Effector memory CD4-positive, alpha-beta T cell (primary cell): ENCODE data around the gene UBE2M.

Source experiments
- DNase-seq, 3 donors: peaks; one replicate each; pipeline ENCODE4 v3.0.0-alpha.2; 2020
- H3K27ac ChIP-seq: 2 replicates; pipeline ENCODE4 v1.7.0; 2013; ENCODE audit warnings: mild to moderate bottlenecking, low read length, moderate library complexity; ENCODE audit not compliant: insufficient read depth, poor library complexity, severe bottlenecking
- H3K27me3 ChIP-seq: replicated peaks from 2 replicates; pipeline ENCODE4 v1.7.0; 2013; ENCODE audit warnings: mild to moderate bottlenecking, low read length; ENCODE audit not compliant: insufficient read depth, control insufficient read depth, poor library complexity, severe bottlenecking
- H3K36me3 ChIP-seq: 2 replicates; pipeline ENCODE4 v1.7.0; 2013; ENCODE audit warnings: mild to moderate bottlenecking, low read length, moderate library complexity; ENCODE audit not compliant: control insufficient read depth, insufficient read depth
- H3K4me1 ChIP-seq: 2 replicates; pipeline ENCODE4 v1.7.0; 2013; ENCODE audit warnings: low read length, mild to moderate bottlenecking; ENCODE audit not compliant: control insufficient read depth, insufficient read depth, poor library complexity, severe bottlenecking
- H3K4me3 ChIP-seq: 2 replicates; pipeline ENCODE4 v1.7.0; 2013; ENCODE audit warnings: low read length, low read depth, mild to moderate bottlenecking; ENCODE audit not compliant: insufficient read depth, poor library complexity, severe bottlenecking
- H3K9me3 ChIP-seq: 2 replicates; pipeline ENCODE4 v1.7.0; 2013; ENCODE audit warnings: mild to moderate bottlenecking, low read length, moderate library complexity; ENCODE audit not compliant: control insufficient read depth

Gene UBE2M

DNA sequence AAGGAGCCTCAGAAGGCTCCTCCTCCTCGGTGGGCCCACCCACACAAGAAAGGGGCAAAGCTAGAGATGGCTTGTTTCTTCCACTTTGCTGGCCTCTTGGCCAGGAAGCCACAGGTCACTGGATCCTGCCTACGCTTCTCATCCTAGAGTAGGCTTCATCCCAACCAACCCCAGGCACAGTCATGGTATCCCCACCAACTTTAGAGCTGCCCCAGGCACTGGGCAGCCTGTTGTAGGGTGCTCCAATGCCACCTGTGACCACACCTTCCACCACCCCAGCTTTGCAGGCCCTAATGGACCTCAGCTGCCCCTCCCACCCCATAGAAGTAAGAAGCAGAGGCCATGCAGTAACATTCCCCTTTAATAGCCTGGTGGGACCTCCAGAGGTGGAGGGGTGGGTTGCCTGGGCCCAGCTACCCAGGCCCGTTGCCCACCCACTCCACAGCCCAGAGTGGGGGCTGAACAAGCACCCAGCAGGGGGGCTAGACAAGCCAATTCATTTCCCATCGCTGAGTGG lies 3.0 kb downstream of the UBE2M start:
- peak overlapping the region; percentile 96 for H3K27ac ChIP-seq
- H3K4me1 ChIP-seq: peaks cover 40% of the 10 kb centered on the region
- no peaks in the 10 kb centered on the region for H3K27me3 ChIP-seq
- H3K36me3 ChIP-seq: peaks cover 25% of the 10 kb centered on the region
- no peak for DNase-seq
- peak overlapping the region; percentile 61 for H3K4me3 ChIP-seq
- H3K9me3 ChIP-seq: no peaks in the 10 kb centered on the region

DNA sequence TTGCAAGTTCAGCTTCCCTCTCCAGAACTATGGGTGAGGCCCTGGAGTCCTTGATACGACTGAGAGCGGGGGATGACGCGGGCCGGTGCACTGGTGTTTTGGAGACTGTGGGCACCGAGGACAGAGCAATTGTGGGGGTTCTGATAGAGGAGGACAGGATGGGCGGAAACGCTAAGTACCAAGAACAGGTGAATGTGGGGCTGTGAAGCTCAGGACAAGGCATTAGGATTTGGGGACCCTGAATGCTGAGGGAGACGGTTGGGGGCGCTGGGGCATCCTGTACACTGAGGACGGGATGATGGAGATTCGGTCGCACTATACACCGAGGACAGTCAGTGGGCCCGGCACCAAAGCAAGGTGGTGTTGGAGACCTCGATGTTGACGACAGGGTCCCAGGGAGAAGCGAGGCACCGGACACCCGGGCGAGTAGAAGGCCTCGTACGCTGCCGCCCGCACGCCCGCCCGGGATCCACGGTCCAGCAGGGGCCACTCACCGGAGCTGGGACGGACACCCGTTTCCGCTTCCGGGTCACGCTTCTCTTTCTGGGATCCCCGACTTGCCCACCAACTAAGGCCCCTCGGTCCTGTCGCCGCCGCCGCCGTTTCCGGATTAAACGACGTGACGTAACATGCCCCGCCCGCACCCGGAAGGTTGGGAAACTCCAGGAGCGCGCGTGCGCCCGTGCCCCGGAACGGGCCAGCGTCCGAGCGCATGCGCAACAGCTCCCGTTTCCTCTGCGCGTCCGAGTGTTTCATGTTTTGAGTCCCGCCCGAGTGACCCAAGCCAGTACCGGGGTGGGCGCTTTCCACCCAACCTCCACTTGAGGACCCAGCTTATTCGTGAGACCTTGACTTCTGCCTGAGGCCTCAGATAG lies 3.7 kb downstream of the UBE2M start, which contains the start of gene CHMP2A:
Gene CHMP2A (minus strand): TSS at position 612 of the 875 bp plus-strand sequence. CDS start 893 bp downstream, outside the sequence.
- Histone ChIP-seq H3K27me3 (no peaks in the 10 kb centered on the region), H3K4me1 (peaks cover 38% of the 10 kb centered on the region), H3K4me3 (peak within 1 kb of the TSS; percentile 61), H3K27ac (peak within 1 kb of the TSS; percentile 96), H3K36me3 (peaks cover 32% of the 10 kb centered on the region), H3K9me3 (no peaks in the 10 kb centered on the region)
- peak; percentile 95 to 98 (median 97) for DNase-seq

DNA sequence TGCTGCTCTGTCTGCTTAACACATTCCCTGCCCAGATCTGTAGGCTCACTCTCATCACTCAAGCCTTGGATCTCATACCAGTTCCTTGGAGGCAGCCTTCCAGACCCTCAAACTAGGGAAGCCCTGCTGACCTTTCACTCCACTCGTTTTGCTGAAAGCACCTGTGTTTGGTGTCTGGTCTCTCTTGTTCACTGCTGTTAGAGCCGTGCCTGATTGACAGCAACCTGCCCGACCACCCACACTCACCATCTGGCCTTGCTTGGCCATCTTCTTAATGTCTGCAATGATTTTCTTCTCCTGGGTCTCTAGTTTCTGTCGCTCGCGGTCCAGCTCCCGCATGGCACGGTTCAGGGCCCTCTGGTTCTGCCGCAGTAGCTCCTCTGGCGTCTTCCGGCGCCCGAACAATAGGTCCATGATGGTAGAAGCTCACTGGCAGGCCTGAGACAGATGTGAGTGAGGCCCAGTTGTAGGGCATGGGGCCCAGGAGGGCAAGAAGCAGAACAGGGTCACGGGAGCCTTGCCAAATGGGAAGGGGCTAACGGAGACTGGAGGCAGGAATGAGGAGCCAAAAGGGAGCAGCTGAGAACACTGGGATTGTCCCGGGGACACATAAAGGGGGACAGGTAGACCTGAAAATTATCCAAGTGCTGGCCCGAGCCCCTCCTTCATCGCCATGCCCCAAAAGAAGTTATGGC lies 4.5 kb downstream of the UBE2M start:
- H3K4me1 ChIP-seq: peaks cover 35% of the 10 kb centered on the region
- H3K27me3 ChIP-seq: no peaks in the 10 kb centered on the region
- peaks cover 40% of the 10 kb centered on the region for H3K36me3 ChIP-seq
- H3K27ac ChIP-seq: peak overlapping the region; percentile 96
- no peaks in the 10 kb centered on the region for H3K9me3 ChIP-seq
- H3K4me3 ChIP-seq: peak overlapping the region; percentile 61
- DNase-seq: no peak

DNA sequence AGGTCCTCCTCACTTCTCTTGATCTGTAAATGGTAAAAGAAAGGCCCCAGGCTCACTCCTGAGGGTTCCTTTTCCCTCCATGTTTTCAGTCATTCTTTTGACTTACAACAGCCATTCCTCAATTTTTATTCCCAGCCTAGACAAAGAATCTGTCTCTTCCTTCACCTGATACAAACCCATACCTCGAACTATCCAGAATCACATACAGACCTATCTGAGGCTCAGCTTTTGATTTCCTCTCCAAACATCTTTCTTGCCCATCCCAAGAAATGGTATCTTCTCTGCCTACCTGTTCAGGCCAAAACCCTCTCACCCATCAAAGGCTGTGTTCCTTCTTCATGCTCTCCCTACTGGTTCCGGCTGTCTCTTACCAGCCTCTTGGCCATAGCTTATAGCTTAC lies 5.8 kb downstream of the UBE2M start:
- H3K27ac ChIP-seq: no peak overlapping the region
- no peak overlapping the region for H3K4me3 ChIP-seq
- H3K4me1 ChIP-seq: peaks cover 35% of the 10 kb centered on the region
- no peak for DNase-seq
- H3K27me3 ChIP-seq: no peaks in the 10 kb centered on the region
- H3K9me3 ChIP-seq: no peaks in the 10 kb centered on the region
- peaks cover 53% of the 10 kb centered on the region for H3K36me3 ChIP-seq

DNA sequence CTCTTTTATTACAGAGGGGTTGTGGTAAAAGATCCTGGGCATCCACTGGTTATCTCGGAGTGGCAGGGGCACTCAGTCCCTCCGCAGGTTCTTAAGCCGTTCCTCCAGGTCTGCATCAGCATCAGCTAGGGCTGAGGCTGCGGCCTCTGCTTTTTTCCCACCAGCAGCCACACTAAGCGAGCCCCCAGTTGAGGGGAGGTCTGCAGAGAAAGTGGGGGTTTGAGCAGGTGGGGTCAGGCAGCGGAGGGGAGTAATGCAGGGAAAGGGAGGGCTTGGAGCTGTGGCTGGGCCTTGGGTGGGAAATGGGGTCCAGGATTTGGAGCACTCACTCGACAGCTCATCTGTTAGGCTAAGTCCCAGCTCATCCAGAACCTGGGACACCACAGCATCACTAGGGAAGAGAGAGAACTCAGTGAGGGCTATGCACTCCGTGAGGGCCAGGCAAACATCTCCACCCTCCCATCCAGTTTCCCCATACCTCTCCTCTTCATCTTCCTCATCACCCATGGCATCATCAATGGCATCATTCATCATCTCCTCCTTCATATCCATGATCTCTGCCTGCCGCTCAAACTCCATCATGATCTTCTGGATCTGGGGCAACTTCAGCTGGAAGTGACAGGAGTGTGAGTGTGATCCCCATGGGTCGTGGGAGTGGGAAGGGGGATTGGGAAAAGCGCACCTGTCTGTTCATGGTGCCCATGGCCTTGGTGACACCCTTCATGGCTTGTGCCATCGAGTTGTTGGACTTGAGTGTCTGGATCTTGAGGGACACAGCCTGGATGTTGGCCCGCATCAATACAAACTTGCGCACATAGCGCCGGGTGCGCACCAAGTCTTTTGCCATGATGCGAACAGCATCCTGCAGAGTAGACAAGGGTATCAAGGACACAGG lies 6.6 kb downstream of the UBE2M start:
- Histone ChIP-seq H3K4me1 (peaks cover 33% of the 10 kb centered on the region), H3K36me3 (peaks cover 57% of the 10 kb centered on the region), H3K9me3 (no peaks in the 10 kb centered on the region), H3K27me3 (no peaks in the 10 kb centered on the region), H3K27ac (no peak overlapping the region), H3K4me3 (no peak overlapping the region)
- no peak for DNase-seq

DNA sequence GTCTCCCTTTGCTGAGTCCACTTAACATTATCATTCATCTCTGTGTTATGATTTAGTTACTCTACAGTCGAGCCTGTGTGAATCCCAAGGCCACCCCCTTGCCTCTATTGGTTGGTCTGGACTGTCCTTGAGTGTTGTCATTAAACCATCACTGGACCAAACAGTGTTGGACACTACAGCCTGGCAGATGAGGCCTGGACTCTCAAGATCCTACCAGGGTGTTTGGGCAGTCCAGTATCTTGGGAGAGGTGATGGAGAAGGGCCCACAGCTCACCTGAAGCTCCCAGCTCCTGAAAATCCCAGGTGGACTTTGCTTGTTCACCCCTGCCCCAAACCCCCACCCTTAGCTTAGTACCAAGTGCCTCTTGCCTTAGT lies 7.3 kb downstream of the UBE2M start:
- DNase-seq: no peak
- no peak overlapping the region for H3K27ac ChIP-seq

DNA sequence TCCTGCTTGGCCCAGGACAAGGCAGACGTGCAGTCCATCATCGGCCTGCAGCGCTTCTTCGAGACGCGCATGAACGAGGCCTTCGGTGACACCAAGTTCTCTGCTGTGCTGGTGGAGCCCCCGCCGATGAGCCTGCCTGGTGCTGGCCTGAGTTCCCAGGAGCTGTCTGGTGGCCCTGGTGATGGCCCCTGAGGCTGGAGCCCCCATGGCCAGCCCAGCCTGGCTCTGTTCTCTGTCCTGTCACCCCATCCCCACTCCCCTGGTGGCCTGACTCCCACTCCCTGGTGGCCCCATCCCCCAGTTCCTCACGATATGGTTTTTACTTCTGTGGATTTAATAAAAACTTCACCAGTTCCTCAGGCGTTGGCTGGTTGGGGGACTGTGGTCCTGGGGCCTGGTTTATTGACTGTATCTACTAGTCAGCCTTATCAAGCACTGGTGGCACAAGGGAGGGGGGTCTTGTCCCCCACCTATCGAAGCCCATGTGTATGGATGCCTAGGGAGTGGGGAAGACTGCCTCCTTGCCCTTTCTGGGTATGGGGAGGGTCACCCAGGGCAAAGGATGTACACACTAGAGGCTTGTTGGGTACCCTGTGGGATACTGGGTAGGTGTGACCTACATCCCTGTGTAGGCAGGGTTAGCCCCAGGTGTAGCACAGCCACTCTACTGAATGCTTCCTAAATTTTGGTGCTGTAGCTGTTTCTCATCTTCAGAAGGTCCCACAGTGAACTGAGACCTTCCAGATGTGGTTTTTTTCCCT lies 7.9 kb downstream of the UBE2M start:
- Histone ChIP-seq H3K27me3 (no peaks in the 10 kb centered on the region), H3K4me1 (peaks cover 36% of the 10 kb centered on the region), H3K36me3 (peaks cover 49% of the 10 kb centered on the region), H3K9me3 (no peaks in the 10 kb centered on the region), H3K27ac (no peak overlapping the region), H3K4me3 (no peak overlapping the region)
- no peak for DNase-seq

More for the DNA sequence above, 7.3 kb downstream of the UBE2M start:
- Histone ChIP-seq H3K4me3 (no peak overlapping the region), H3K27me3 (no peaks in the 10 kb centered on the region), H3K9me3 (no peaks in the 10 kb centered on the region), H3K36me3 (peaks cover 49% of the 10 kb centered on the region), H3K4me1 (peaks cover 33% of the 10 kb centered on the region)

DNA sequence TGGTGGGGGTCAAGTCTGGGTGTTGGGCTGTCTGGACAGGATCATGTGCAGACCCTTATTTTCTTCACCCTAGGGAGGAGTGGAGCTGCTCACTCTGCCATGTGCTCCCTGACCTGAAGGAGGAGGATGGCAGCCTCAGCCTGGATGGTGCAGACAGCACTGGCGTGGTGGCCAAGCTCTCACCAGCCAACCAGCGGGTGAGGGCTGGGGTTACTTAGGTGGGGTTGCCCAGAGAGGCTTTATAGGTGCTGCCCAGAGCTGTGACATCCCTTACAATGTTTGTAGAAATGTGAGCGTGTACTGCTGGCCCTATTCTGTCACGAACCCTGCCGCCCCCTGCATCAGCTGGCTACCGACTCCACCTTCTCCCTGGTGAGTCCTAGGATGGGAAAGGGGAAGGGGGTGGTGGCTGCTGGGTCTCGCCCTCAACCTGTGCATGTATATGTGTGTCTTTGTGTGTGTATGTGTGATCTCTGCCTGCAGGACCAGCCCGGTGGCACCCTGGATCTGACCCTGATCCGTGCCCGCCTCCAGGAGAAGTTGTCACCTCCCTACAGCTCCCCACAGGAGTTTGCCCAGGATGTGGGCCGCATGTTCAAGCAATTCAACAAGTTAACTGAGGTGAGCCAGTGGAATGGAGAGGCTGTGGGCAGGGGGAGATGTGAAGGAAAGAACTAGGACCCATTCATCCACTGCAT lies 8.6 kb downstream of the UBE2M start:
- Histone ChIP-seq H3K36me3 (peaks cover 49% of the 10 kb centered on the region), H3K27ac (no peak overlapping the region), H3K9me3 (no peaks in the 10 kb centered on the region), H3K4me1 (peaks cover 36% of the 10 kb centered on the region), H3K4me3 (no peak overlapping the region), H3K27me3 (no peaks in the 10 kb centered on the region)
- no peak for DNase-seq
